Cardiac fibroblast (primary cell): Measurements from ENCODE around the gene TPRG1.
A peak's percentile ranks its signal among the peaks of the same experiment; 100 is the strongest.

Experiments used
- DNase-seq, 2 donors: peaks; one replicate each; pipeline versions ENCODE4 v3.0.0 to v3.0.0-alpha.2; 2010; ENCODE audit warnings: low read depth in 2 of 2
- H3K4me3 ChIP-seq, 2 donors: replicated peaks in 1 of 2; 1 replicate in 1 of 2; 2 replicates in 1 of 2; pipeline ENCODE4 v1.5.1; 2011; ENCODE audit warnings: low read depth in 2 of 2, low read length in 2 of 2, mild to moderate bottlenecking in 2 of 2, moderate library complexity in 1 of 2
- CTCF ChIP-seq: IDR thresholded peaks from one replicate; pipeline ENCODE4 v1.5.1; 2011; ENCODE audit warnings: low read depth, mild to moderate bottlenecking, low read length, inconsistent platforms

TPRG1 gene

GRCh38 chr3:189273736-189274135, 102.0 kb downstream of the TPRG1 start:
- DNase-seq: peak in 1 of 2 donors; percentile 37
- no peak overlapping the region for H3K4me3 ChIP-seq
- TF ChIP-seq CTCF: no peak

GRCh38 chr3:189275182-189275581, 103.4 kb downstream of the TPRG1 start:
- no peak for TF ChIP-seq CTCF
- H3K4me3 ChIP-seq: no peak overlapping the region
- no peak for DNase-seq

- TF ChIP-seq CTCF: no peak
Observed at GRCh38 chr3:189275852-189276251, 104.1 kb downstream of the TPRG1 start.

GRCh38 chr3:189276444-189277219, 104.9 kb downstream of the TPRG1 start:
- TF ChIP-seq CTCF: no peak
- no peak overlapping the region for H3K4me3 ChIP-seq
- DNase-seq: peak; percentile 76 to 87

More at GRCh38 chr3:189275852-189276251, 104.1 kb downstream of the TPRG1 start:
- no peak for DNase-seq
- H3K4me3 ChIP-seq: no peak overlapping the region

GRCh38 chr3:189277711-189278110, 105.9 kb downstream of the TPRG1 start:
- no peak for TF ChIP-seq CTCF
- peak in 1 of 2 donors; percentile 29 for DNase-seq
- H3K4me3 ChIP-seq: no peak overlapping the region

GRCh38 chr3:189278221-189278620, 106.5 kb downstream of the TPRG1 start:
- TF ChIP-seq CTCF: no peak
- no peak for DNase-seq
- H3K4me3 ChIP-seq: no peak overlapping the region
